NCI-H1105 treated with DMSO at 0.1 percent for 48 hours (cell line): ENCODE measurements around the gene ANTXR2.
A peak's percentile ranks its signal among the peaks of the same experiment; 100 is the strongest.

Experiments
- DNase-seq: peaks from one replicate; lab custom pipeline; 2025; lab: John Stamatoyannopoulos, UW

ANTXR2 gene

DNA sequence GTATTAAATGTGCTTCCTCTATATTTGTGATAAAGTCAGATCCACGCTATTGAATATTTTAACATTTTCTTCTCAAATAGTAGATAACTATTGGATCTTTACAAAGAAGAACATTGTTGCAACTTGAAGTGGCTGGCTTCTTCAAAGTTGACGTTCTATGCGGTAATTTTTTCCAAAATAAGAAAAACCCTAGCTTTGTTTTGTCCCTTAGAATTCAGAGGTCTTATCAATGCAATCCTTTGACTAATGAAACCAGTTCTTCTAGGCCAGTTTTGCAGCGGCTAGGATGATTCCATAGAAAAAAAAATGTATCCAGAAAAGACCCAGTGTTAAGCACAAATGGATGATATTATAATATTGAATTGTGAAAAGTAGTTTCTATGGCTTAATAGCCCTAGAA, 89.6 kb downstream of the ANTXR2 start:
- no peak for DNase-seq

DNA sequence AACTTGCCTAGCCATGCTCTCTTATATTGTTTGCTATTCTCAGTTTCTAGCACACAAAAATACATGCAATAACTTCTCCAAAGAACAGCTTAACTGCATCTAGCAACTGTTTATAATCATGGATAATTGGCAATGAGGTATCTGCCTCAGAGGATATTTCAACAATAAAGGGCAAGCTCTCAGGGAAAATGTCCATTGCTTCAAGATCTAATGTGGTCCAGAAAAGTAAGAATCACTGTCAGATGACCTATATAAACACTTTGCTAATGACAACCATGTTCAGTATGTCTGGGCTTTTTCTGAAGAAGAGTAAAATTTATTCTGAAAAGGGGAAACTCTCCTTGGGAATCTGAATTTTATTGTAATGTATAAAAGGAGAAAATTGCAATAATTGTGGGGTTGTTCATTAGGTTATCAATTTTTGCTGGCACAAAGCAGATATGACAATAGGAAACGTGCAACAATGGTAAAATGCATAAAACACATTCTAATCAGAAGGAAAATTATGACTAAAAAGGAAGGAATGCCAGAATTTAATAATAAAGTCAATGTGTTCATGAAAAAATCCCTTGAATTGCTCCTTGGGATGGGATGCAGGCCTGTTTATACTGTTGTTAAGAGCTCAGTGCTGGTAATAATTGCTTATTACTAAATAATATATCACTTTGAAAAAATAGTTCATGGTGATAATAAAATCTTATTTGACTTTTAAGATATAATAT, 90.3 kb downstream of the ANTXR2 start:
- DNase-seq: no peak

DNA sequence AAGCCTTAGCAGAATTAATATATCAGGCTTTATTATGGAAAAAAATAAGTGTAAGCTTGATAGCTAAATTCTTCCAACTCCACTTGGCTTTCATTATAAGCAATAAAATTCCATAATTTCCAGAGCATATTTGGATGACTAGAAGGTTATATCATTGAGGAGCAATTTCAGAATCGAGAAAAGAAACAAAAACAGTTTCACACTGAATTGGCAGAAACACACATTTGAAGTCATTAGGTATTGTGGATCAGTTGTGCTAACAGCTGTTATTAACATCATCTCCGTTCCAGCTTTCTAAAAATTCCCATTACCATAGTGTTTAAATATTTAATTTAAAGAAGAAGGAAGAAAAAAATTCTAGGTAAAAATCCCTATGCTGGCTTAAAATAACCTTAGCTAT, 92.6 kb downstream of the ANTXR2 start:
- DNase-seq: no peak

DNA sequence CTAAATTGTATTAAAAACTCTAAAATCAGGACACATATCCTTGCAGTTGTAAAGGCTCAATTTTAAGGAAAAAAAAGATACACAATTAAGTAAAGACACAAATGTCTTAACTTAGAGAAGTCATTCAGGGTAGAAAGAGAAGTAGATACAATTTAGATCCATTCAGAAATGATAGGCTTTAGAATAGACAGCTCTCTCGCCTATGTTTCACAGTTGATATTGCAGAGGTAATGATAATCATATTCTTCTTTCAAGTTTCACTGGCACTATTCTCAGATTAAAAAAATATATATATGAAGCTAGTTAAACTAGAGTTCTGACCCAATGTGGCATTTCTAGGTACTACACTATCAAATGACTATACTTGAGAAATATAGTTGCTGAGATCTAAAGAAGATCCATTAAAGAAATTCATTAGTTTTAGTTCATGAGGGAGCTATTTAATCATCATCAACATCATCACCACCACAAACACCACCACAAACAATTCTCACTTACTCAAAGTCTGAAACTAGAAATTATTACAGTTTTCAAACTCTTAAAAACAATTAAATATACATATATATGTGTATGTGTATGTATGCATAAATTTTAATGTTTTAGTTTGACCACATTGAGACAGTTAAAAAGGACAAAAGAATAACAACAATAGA, 93.1 kb downstream of the ANTXR2 start:
- DNase-seq: no peak

DNA sequence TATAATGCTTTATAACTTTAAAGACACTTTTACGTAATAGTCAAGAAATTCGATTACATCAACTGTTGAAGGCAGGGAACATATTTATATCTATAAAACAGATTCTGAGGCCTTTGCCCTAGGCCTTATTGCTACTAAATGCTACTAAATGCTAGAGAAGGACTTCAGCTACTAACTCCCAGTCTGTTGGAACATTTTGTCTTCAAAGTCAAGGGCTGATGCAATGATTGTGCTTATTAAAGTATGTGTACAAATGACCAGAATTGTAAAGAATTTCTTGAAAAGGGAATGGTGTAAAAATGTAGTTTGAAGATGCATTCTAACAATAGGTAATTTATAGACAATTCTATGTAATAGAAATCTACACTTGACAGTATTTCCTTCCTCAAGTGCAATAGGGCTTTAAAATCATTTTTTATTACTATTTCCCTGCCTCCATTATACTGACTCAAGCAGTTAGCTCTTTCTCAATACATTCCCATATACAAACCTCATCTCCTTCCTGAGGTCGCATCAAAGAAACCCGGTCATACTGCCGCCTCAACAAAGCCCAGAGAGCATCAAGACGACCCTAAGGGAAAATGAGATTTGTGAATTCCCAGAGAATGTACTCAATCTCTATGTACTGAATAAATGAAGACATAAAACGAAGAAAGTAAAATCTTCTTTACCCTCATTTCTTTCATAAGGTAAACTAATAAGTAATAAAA, 95.7 kb downstream of the ANTXR2 start:
- no peak for DNase-seq

DNA sequence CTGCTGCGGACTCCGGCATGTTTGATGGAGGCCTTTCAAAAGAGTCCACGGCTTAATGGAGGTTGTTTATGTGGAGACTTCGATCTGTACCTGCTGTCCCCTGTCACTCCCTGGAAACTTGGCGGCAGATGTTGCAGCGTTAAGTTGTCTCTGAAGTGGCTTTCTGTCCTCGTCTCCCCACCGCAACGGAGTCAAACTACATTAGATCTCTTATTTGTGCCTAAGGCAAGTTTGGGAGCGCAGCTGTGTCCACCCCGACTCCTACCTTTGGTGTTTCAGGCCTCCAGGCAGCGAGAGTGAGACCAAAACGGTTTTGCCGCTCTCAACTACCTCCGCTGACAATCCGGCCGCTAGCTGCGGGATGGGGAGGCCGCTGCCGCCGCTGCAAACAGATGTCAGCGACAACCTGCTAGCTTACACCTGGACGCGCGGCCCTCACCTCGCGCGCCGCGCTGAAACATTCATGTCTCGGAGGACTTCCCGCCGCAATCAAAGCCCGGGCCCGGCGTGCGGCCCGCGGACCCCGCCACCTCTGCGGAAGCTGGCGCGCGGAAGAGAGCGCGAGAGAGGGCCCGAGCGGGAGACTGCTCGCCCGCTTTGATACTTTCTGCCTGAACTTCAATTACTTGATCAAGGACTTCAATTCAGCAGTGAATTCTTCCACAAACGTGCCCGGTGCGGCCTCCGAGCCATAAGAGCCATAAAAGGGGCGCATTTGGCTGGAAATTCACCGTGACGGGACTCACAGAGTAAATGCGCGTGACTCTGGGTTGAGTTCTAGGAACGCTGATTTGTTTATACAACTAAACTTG, 108.4 kb downstream of the ANTXR2 start:
- no peak for DNase-seq

DNA sequence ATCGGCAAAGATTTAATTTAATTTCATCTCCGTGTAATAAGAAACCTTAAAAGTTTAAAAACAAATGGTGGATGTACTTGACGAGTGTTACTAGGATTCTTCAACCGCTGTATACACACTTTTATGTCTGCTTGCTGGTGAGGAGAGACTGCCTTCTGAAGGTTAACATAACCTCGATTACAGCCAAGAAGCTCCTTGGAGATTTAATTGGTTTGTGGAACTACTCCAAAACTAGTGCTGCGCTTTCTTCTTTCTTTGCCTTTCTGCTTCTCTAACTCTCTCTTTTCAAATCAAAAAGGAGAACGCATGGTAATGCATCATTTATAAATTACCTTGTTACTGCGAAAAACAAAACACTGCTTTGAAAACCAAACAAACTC, 109.0 kb downstream of the ANTXR2 start:
- DNase-seq: no peak

DNA sequence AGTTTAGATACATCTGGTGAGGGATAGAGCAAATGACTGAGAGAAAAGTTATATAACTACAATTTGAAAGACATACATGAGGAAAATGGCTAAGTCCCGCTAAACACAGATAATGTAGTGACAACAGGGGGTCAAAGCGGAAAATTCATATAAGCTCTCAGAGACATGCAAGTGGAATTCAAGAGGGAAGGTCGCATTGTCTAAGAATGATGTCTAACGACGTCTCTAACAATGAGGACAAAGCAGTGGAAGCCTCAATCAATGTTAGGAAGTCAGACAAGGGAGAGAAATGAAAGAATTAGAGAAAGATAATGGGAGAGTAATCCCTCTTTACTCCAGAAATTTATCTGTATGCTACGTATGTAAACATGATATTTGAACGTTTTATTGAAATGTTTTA, 113.4 kb downstream of the ANTXR2 start:
- DNase-seq: no peak

DNA sequence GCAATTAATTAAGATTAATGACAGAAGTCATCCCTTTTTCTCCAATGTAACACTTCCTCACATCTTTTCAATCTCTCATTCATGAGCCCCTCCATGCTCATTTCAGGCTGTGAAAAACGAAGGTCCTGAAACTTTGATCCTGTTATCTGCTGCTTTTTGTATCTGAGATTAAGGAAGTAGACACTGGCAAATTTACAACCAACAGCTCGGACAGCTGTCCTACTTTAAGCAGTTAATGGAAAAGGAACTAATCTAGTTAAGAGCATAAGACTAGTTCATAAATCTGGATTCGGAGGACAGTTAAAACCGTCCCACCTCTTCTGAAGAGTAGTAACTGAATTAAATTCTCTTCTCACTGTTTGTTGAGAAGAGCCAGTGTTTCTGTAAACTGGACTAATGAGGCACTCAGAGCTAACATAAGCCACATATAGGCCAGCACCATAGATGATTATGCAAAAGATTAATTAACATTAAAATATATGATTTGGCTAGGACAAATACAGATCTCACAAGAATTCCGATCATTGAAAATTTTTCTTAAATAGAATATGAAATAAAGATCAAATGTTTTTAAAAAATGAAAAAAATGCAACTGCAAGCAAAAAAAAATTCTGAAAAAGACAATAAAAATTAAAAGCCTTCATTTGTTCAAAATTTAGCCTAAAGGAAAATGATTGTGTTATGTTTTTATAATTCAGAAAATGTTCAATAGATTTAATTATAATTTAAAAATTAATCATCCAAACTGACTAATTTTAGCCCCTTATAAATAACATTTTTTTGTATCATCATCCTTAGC, 114.4 kb downstream of the ANTXR2 start:
- no peak for DNase-seq

DNA sequence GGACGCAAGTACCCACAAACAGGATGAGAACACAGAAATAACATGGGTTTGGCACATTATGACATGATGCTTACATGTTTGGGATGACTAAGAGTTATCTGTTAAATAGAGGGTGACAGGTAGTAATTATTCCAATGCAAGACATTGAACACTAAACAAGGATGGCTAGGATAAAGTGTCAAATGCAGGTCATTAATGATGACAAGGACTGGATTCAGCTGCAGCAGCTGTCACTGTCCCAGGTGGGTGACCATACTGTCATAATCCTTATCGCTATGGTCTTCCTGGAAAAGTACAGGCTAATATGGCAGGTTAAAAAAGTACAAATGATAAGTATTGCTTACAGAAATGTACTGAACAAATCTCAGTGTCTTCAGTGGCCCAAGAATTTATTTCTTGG, 123.9 kb downstream of the ANTXR2 start:
- no peak for DNase-seq

DNA sequence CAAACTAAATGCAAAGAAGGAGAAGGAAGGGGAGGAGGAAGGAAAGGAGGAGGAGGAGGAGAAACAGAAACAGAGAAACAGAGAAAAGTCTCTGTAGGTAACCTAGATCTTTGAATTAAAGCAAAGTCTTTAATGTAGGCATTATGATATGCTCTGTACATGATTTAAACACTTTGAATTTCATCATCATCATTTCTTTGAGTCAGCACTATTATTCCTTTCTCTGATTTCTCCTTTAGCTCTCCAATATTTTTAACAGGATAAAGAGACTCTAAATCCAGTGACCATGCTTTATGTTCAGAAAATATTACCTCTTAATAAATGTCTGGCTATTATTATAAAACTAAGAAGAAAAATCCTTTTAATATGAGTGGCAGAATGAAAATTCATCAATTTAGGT, 124.3 kb downstream of the ANTXR2 start:
- DNase-seq: no peak

DNA sequence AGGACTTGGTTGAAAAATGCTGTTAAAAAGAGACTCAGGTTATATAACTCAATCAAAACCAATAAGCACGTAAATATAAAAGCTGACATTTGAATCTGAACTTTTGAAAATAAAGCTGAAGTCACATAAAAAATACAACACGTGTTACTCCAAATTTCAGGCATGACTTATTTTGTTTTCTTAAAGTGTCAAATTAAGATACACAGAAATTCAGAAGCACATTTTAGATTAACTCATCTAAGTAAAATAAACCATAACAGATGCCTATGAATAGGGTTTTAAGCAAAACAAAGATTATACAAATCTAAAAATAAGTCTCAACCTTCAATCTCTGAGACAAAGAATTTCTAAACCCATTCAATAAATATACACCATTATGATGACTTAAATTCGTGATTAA, 124.8 kb downstream of the ANTXR2 start:
- DNase-seq: no peak

DNA sequence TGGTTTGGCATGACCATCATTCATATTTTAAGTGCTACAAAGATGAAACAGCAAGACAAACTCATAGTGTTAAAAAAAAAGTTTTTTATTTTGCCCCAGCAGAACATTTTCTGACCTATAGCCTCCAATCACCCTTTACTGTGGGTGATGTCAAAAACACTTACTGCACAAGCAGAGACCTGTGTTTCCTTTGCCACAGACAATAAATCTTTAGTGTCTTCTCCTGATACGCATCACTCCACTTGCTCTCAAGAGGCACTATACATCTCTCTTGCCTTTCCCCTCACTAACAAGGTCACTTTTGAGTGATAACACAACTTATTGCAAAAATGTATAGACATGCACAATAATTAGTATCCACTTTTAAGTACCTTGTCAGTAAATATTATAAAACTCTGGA, 125.6 kb downstream of the ANTXR2 start:
- DNase-seq: no peak

DNA sequence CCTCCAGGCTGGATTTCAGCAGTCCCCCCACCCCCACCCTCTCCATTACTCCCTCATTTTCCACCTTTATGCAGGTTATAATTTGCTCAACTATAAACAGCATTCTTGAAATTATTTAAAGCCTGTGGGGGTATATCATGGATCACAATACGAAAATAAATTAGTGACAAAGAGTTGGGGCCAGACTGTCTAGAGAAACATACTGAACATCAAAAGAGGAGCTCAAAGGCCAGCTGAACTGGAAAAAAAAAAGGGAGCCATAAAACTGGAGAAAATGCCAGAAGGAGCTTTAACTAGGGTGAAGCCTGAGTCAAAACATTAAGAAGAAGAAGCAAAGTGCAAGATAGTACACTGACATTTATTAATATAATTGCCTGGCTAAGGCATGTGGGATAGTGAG, 137.8 kb downstream of the ANTXR2 start:
- DNase-seq: peak; percentile 19

DNA sequence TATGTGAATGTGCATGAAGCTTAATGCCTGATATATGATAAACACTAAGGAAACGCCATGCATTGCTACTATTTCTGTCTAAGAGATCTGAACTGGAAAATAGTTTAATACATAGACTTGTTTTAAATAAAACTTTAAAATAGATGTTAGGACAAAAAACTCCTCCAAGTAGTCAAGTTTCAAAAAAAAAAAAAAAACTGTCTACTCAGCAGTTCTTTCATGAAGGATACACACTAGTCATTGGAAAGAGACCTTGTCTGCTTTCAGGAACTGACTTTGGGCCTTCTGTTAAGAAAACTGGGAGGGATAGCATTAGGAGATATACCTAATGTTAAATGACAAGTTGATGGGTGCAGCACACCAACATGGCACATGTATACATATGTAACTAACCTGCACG, 138.4 kb downstream of the ANTXR2 start:
- no peak for DNase-seq

DNA sequence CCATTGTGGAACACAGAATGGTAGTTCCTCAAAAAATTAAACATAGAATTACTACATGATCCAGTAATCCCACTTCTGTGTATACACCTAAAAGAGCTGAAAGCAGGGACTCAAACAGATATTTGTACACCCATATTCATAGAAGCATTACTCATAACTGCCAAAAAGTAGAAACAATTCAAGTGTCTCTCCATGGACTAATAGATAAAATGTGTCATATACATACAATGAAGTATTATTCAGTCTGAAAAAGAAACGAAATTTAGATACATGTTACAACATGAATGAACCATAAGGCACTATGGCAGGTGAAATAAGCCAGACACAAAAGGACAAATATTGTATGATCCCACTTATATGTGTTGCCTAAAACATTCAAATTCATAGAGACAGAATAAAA, 145.1 kb downstream of the ANTXR2 start:
- no peak for DNase-seq

DNA sequence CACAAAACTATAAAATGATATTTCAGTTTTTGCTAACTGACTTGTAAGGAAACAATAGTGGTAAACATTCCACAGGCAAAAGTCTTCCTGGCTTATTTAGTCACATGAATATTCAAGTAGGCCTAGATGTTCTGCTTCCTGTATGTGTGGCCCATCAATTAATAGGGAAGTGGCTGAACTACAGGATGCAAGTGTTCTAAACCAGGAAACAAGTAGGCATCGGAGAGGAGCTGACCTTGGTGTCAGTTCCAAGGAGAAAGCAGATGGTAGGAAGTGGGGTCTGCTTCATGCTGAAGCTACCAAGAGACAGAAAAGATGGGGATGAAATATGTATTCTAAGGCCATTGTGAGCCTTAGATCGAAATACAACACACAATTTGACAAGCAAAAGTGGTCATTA, 149.7 kb downstream of the ANTXR2 start:
- no peak for DNase-seq

DNA sequence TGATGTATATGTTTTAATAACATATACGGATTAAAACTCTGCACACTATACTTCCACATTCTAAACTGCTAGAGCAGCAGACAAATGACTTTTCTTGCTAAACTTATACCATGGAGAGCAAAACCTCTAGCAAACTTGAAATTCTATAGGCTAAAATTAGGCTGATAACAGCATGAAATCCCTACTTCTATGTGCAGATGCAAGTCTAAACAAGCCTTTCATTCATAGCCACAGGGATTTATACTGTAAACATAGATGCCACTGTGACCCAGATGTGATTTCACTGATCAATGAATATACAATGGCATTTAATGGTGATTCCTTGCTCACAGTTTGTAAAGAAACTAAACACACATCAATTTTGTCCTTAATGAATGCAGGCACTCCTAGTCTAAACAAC, 151.0 kb downstream of the ANTXR2 start:
- DNase-seq: no peak

DNA sequence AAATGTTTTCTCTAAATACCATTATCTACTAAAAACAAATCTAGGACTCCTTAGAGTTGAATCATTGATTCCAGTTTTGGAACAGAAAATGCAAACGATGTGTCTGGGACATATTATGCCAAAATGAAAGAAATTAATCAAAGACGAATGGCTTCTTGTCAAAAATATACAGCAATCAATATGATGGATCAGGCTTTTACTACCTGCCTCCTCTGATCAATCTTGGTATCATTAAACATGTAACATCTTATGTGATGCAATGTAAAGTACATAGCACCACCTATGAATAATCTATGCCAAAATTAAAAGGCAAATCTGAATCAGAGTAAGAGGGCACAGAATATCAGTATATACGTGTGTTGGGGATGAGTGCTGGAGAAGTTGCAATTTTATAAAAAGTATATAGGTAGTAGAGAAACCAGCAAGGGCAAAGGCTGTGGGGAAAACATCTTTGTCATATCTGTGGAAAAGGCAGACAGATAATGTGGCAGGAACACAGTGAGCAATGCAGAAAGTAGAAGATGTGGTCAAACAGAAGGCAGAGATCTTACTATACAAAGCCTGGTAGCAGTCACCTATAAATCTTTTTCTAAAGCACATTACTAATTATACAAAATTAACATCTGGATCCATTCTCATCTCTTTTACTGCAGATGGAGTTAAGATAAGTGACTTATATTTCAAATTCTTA, 152.7 kb downstream of the ANTXR2 start:
- DNase-seq: no peak

DNA sequence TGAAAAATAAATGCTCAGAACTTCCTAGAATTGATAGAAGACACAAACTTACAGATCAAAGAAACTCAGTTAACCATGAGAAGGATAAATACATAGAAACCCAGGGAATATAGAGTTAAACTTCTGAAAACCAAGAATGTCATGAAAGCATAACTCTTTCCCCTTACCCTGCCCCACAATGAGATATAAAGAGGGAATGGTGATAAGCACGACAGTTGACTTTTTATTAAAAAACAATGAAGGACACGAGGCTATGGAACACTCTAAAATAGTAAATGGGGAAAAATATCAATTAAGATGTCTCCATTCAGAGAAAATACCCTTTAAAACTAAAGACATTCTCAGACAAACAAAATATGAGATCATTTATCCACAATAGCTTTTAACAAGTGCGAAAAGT, 154.7 kb downstream of the ANTXR2 start:
- no peak for DNase-seq

DNA sequence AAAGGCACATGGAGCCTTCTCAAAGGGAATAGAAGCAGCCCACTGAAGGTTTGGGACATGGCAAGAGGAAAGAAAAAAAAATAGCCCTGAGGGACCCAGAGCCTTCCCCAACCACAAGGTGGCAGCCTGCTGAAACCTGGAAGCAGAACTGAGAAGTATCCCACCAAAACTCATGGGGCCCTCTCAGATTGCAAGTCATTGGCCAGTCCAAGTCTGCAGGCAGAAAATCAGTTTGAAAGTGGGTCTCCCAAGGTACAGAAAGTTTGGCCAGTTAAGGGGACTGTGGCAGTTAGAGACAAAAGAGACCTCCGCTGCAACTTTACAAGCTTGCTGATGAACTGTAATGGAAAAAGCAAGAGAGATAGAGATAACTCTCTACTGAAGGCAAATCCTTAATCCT, 155.8 kb downstream of the ANTXR2 start:
- no peak for DNase-seq
